ENCODE results near the gene HMGB2. TPM values are rescaled to one million over a fixed set of nuclear protein-coding genes. Genes with fewer than 3 reads are reported as not detected.

HMGB2 gene
- total RNA-seq, 2 experiments from 2014 or later = 975 to 1,039 TPM

- Mint-ChIP-seq H3K9me3 (no peaks in the 10 kb centered on the region), H3K36me3 (ENCODE audit: low read depth) (peaks cover 48% of the 10 kb centered on the region), H3K4me3 (peak overlapping the region; percentile 90), H3K4me1 (peaks cover 45% of the 10 kb centered on the region), H3K27me3 (no peaks in the 10 kb centered on the region), H3K27ac (peak overlapping the region; percentile 96)
- no peak for DNase-seq
- CTCF ChIA-PET = interaction anchor here (0.7 to 2.3 kb wide), 5 partner anchors 12 to 36 kb away, joined by 3 to 8 read pairs (median 3); no protein-coding TSS in a partner anchor
- POLR2A ChIA-PET = interaction anchor here (0.6 to 3.2 kb wide), 3 partner anchors 35 to 82 kb away, joined by 4 to 59 read pairs (median 16); partner anchors contain the start of gene SAP30
These were observed 1.0 kb downstream of the HMGB2 start for GRCh38 chr4:173332963-173333657.

GRCh38 chr4:173332021-173332487 lies 2.1 kb downstream of the HMGB2 start:
- no peaks in the 10 kb centered on the region for H3K9me3 Mint-ChIP-seq
- peaks cover 53% of the 10 kb centered on the region for H3K36me3 Mint-ChIP-seq (ENCODE audit: low read depth)
- DNase-seq = no peak
- CTCF ChIA-PET = interaction anchor here (0.6 to 1.1 kb wide), 3 partner anchors 13 to 71 kb away, joined by 3 read pairs; no protein-coding TSS in a partner anchor
- H3K4me3 Mint-ChIP-seq = peak overlapping the region; percentile 90
- peaks cover 38% of the 10 kb centered on the region for H3K4me1 Mint-ChIP-seq
- POLR2A ChIA-PET = interaction anchor here (1.0 to 2.7 kb wide), 3 partner anchors 36 to 40 kb away, joined by 5 to 16 read pairs (median 6); partner anchors contain the start of gene SAP30
- H3K27me3 Mint-ChIP-seq = no peaks in the 10 kb centered on the region
- H3K27ac Mint-ChIP-seq = peak overlapping the region; percentile 96

- DNase-seq = no peak
- Mint-ChIP-seq H3K4me1 (peaks cover 31% of the 10 kb centered on the region), H3K9me3 (no peaks in the 10 kb centered on the region), H3K36me3 (ENCODE audit: low read depth) (peaks cover 63% of the 10 kb centered on the region), H3K27me3 (no peaks in the 10 kb centered on the region), H3K4me3 (peak overlapping the region; percentile 61), H3K27ac (peak overlapping the region; percentile 28)
- POLR2A ChIA-PET = no interaction called here
- CTCF ChIA-PET = interaction anchor here (0.7 to 1.2 kb wide), 3 partner anchors 12 to 37 kb away, joined by 3 to 4 read pairs (median 4); no protein-coding TSS in a partner anchor
These were observed 3.6 kb downstream of the HMGB2 start for GRCh38 chr4:173330590-173330989.

GRCh38 chr4:173328236-173328901 lies 5.8 kb downstream of the HMGB2 start:
- Mint-ChIP-seq H3K27me3 (no peaks in the 10 kb centered on the region), H3K9me3 (no peaks in the 10 kb centered on the region), H3K4me3 (no peak overlapping the region), H3K27ac (peak overlapping the region; percentile 60), H3K36me3 (ENCODE audit: low read depth) (peaks cover 61% of the 10 kb centered on the region), H3K4me1 (peaks cover 31% of the 10 kb centered on the region)
- DNase-seq = no peak
- POLR2A ChIA-PET = no interaction called here
- CTCF ChIA-PET = interaction anchor here (0.8 to 1.0 kb wide), 2 partner anchors 9 to 37 kb away, joined by 3 to 5 read pairs; no protein-coding TSS in a partner anchor

- Mint-ChIP-seq H3K4me1 (peaks cover 16% of the 10 kb centered on the region), H3K4me3 (no peak overlapping the region), H3K36me3 (ENCODE audit: low read depth) (peaks cover 44% of the 10 kb centered on the region), H3K9me3 (no peaks in the 10 kb centered on the region), H3K27ac (no peak overlapping the region), H3K27me3 (no peaks in the 10 kb centered on the region)
- CTCF ChIA-PET = interaction anchor here (1.0 to 1.4 kb wide), 2 partner anchors 40 to 45 kb away, joined by 3 to 4 read pairs; partner anchors contain the start of gene SAP30
- POLR2A ChIA-PET = interaction anchor here (1.3 kb wide), 1 partner anchor 9 kb away, joined by 4 read pairs; the partner anchor contains the start of gene HMGB2
- DNase-seq = no peak
These were observed 9.0 kb downstream of the HMGB2 start for GRCh38 chr4:173325007-173325736.

- no peak for DNase-seq
- peaks cover 6% of the 10 kb centered on the region for H3K4me1 Mint-ChIP-seq
- peaks cover 18% of the 10 kb centered on the region for H3K36me3 Mint-ChIP-seq (ENCODE audit: low read depth)
- no peaks in the 10 kb centered on the region for H3K9me3 Mint-ChIP-seq
- POLR2A ChIA-PET = no interaction called here
- H3K27ac Mint-ChIP-seq = no peak overlapping the region
- no peak overlapping the region for H3K4me3 Mint-ChIP-seq
- no peaks in the 10 kb centered on the region for H3K27me3 Mint-ChIP-seq
- CTCF ChIA-PET = interaction anchor here (0.7 to 1.1 kb wide), 4 partner anchors 39 to 175 kb away, joined by 3 to 5 read pairs (median 3); no protein-coding TSS in a partner anchor
These were observed 14.5 kb downstream of the HMGB2 start for GRCh38 chr4:173319696-173320095.

- H3K27me3 Mint-ChIP-seq = no peaks in the 10 kb centered on the region
- no peak for DNase-seq
- POLR2A ChIA-PET = no interaction called here
- peaks cover 6% of the 10 kb centered on the region for H3K4me1 Mint-ChIP-seq
- CTCF ChIA-PET = interaction anchor here (0.6 to 1.6 kb wide), 14 partner anchors 8 to 176 kb away, joined by 3 to 5 read pairs (median 3); no protein-coding TSS in a partner anchor
- no peak overlapping the region for H3K27ac Mint-ChIP-seq
- H3K36me3 Mint-ChIP-seq (ENCODE audit: low read depth) = peaks cover 18% of the 10 kb centered on the region
- H3K4me3 Mint-ChIP-seq = no peak overlapping the region
- H3K9me3 Mint-ChIP-seq = no peaks in the 10 kb centered on the region
These were observed 15.4 kb downstream of the HMGB2 start for GRCh38 chr4:173318648-173319211.

DNA sequence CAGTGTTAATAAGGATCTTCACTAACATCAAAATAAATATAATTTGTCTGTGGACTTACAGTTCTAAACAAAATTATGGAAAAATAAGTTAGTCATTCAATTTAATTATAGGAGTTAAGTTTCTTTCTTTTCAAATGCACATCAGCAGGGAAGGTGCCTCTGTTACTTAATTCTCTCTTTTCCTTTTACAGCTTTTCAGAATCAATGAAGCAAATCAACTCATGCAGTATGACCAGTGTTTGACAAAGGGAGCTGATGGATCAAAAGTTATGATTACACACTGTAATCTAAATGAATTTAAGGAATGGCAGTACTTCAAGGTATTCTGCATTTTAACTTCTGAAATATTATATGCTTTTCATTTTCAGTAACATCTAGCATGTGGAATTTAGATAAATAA lies 15.9 kb downstream of the HMGB2 start:
- no peak for DNase-seq
- ChIA-PET POLR2A (no interaction called here), CTCF (interaction anchor here (1.0 to 1.6 kb wide), 3 partner anchors 13 to 102 kb away, joined by 3 to 4 read pairs (median 4); no protein-coding TSS in a partner anchor)
- Mint-ChIP-seq H3K27me3 (no peaks in the 10 kb centered on the region), H3K36me3 (ENCODE audit: low read depth) (peaks cover 19% of the 10 kb centered on the region), H3K4me3 (no peak overlapping the region), H3K9me3 (no peaks in the 10 kb centered on the region), H3K27ac (no peak overlapping the region), H3K4me1 (peaks cover 6% of the 10 kb centered on the region)

- POLR2A ChIA-PET = no interaction called here
- no peak for DNase-seq
- H3K4me1 Mint-ChIP-seq = peaks cover 6% of the 10 kb centered on the region
- H3K36me3 Mint-ChIP-seq (ENCODE audit: low read depth) = peaks cover 23% of the 10 kb centered on the region
- H3K4me3 Mint-ChIP-seq = no peak overlapping the region
- H3K27ac Mint-ChIP-seq = no peak overlapping the region
- H3K27me3 Mint-ChIP-seq = no peaks in the 10 kb centered on the region
- CTCF ChIA-PET = interaction anchor here (0.7 to 1.8 kb wide), 4 partner anchors 9 to 322 kb away, joined by 3 to 5 read pairs (median 4); no protein-coding TSS in a partner anchor
- H3K9me3 Mint-ChIP-seq = no peaks in the 10 kb centered on the region
These were observed 17.2 kb downstream of the HMGB2 start for GRCh38 chr4:173317004-173317403.

- no peak for DNase-seq
- peaks cover 9% of the 10 kb centered on the region for H3K4me1 Mint-ChIP-seq
- ChIA-PET CTCF (interaction anchor here (1.1 to 1.8 kb wide), 3 partner anchors 8 to 56 kb away, joined by 3 to 5 read pairs (median 3); no protein-coding TSS in a partner anchor), POLR2A (no interaction called here)
- no peak overlapping the region for H3K4me3 Mint-ChIP-seq
- no peak overlapping the region for H3K27ac Mint-ChIP-seq
- no peaks in the 10 kb centered on the region for H3K27me3 Mint-ChIP-seq
- H3K9me3 Mint-ChIP-seq = no peaks in the 10 kb centered on the region
- peaks cover 20% of the 10 kb centered on the region for H3K36me3 Mint-ChIP-seq (ENCODE audit: low read depth)
These were observed 18.1 kb downstream of the HMGB2 start for GRCh38 chr4:173316060-173316459.

GRCh38 chr4:173314715-173315114 lies 19.4 kb downstream of the HMGB2 start:
- Mint-ChIP-seq H3K4me3 (no peak overlapping the region), H3K27ac (no peak overlapping the region), H3K27me3 (no peaks in the 10 kb centered on the region), H3K9me3 (no peaks in the 10 kb centered on the region), H3K4me1 (peaks cover 10% of the 10 kb centered on the region), H3K36me3 (ENCODE audit: low read depth) (peaks cover 23% of the 10 kb centered on the region)
- DNase-seq = no peak
- CTCF ChIA-PET = interaction anchor here (3.9 kb wide), 1 partner anchor 13 kb away, joined by 15 read pairs; no protein-coding TSS in a partner anchor
- POLR2A ChIA-PET = no interaction called here

DNA sequence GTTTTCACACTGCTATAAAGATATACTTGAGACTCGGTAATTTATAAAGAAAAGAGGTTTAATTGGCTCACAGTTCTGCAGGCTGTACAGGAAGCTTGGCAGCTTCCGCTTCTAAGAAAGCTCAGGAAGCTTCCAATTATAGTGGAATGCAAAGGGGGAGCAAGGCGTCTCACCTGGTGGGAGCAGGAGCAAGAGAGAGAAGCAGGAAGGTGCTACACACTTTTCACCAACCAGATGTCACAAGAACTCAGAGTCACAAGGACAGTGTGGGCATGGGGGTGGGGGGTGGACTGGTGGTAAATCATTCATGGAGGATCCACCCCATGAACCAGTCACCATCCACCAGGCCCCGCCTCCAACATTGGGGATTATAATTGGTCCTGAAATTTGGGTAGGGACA lies 22.8 kb downstream of the HMGB2 start:
- Mint-ChIP-seq H3K36me3 (ENCODE audit: low read depth) (peaks cover 20% of the 10 kb centered on the region), H3K4me3 (no peak overlapping the region), H3K27me3 (no peaks in the 10 kb centered on the region), H3K9me3 (no peaks in the 10 kb centered on the region), H3K4me1 (peaks cover 4% of the 10 kb centered on the region), H3K27ac (no peak overlapping the region)
- CTCF ChIA-PET = interaction anchor here (1.0 to 2.7 kb wide), 2 partner anchors 19 to 109 kb away, joined by 4 to 7 read pairs; no protein-coding TSS in a partner anchor
- no peak for DNase-seq
- POLR2A ChIA-PET = no interaction called here
